Measurements from ENCODE around the gene YWHAB. TPM values are rescaled to one million over a fixed set of nuclear protein-coding genes. Genes with fewer than 3 reads are reported as not detected.

YWHAB gene
- total RNA-seq, 1 experiment from 2014 or later = 216 TPM

GRCh38 chr20:44909872-44910689 is 24.6 kb downstream of the YWHAB start, which contains the start of gene PABPC1L (continued):
- TF ChIP-seq AFF4 (CRISPR knock-in tag; IDR thresholded peaks at IDR 0.05; ENCODE audit: borderline replicate concordance) (no peak), ZNF532 (CRISPR knock-in tag; IDR thresholded peaks at IDR 0.05; ENCODE audit: borderline replicate concordance) (no peak), PREB (CRISPR knock-in tag; IDR thresholded peaks at IDR 0.05; ENCODE audit: borderline replicate concordance) (no peak), CDX4 (CRISPR knock-in tag; IDR thresholded peaks at IDR 0.05; ENCODE audit: borderline replicate concordance) (no peak), SMAD4 (CRISPR knock-in tag; IDR thresholded peaks at IDR 0.05) (no peak), ZNF396 (CRISPR knock-in tag; IDR thresholded peaks at IDR 0.05; ENCODE audit: borderline replicate concordance) (no peak), NFYB (CRISPR knock-in tag; conservative IDR thresholded peaks at IDR 0.05; ENCODE audit: low read depth) (no peak; the same call in 1 of the 2 replicates), NR2C2 (CRISPR knock-in tag; IDR thresholded peaks at IDR 0.05) (no peak), ATF2 (CRISPR knock-in tag; IDR thresholded peaks at IDR 0.05; ENCODE audit: borderline replicate concordance, low read depth) (no peak), SMAD3 (CRISPR knock-in tag; IDR thresholded peaks at IDR 0.05; ENCODE audit: borderline replicate concordance) (no peak), NFE2L1 (CRISPR knock-in tag; IDR thresholded peaks at IDR 0.05) (0 out of 2 replicates have a peak, but pooled peaks have one; percentile 51), SP1 (CRISPR knock-in tag; conservative IDR thresholded peaks at IDR 0.05) (peak; percentile 81), ZNF219 (CRISPR knock-in tag; IDR thresholded peaks at IDR 0.05; ENCODE audit: borderline replicate concordance) (no peak), STAT6 (CRISPR knock-in tag; conservative IDR thresholded peaks at IDR 0.05; ENCODE audit: low read depth) (no peak), TEAD4 (CRISPR knock-in tag; IDR thresholded peaks at IDR 0.05) (no peak), RORB (CRISPR knock-in tag; IDR thresholded peaks at IDR 0.05) (no peak), USF1 (CRISPR knock-in tag; IDR thresholded peaks at IDR 0.05) (no peak), GRHL2 (CRISPR knock-in tag; IDR thresholded peaks at IDR 0.05; ENCODE audit: insufficient replicate concordance, severe bottlenecking) (no peak), ZBTB21 (CRISPR knock-in tag; IDR thresholded peaks at IDR 0.05; ENCODE audit: borderline replicate concordance) (no peak)
- TF ChIP-seq, protein P1, sequence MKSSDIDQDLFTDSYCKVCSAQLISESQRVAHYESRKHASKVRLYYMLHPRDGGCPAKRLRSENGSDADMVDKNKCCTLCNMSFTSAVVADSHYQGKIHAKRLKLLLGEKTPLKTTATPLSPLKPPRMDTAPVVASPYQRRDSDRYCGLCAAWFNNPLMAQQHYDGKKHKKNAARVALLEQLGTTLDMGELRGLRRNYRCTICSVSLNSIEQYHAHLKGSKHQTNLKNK (CRISPR knock-in tag; IDR thresholded peaks at IDR 0.05) = no peak
- TF ChIP-seq, protein P2, sequence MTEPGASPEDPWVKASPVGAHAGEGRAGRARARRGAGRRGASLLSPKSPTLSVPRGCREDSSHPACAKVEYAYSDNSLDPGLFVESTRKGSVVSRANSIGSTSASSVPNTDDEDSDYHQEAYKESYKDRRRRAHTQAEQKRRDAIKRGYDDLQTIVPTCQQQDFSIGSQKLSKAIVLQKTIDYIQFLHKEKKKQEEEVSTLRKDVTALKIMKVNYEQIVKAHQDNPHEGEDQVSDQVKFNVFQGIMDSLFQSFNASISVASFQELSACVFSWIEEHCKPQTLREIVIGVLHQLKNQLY (CRISPR knock-in tag; IDR thresholded peaks at IDR 0.05) = no peak

Data from WTC11 (cell line).